GM12891 (cell line): ENCODE results near the gene NINJ2.
A peak's percentile ranks its signal among the peaks of the same experiment; 100 is the strongest.
"Not testable (repeated sequence)": the region's sequence is repeated elsewhere in the genome, so short reads cannot be mapped to it uniquely, and the experiment has no call there.

ENCODE experiments used
- DNase-seq: peaks from one replicate; pipeline ENCODE4 v3.0.0; 2011; ENCODE audit warnings: low spot score; ENCODE audit not compliant: insufficient read length
- FAIRE-seq: peaks from 2 replicates; lab custom pipeline; 2011; peaks lifted over from hg19 to GRCh38; lab: Jason Lieb, UNC
- PAX5 ChIP-seq: IDR thresholded peaks from 2 replicates; pipeline ENCODE4 v1.6.1; 2011; ENCODE audit warnings: low read length, moderate library complexity, mild to moderate bottlenecking; ENCODE audit not compliant: insufficient read depth, severe bottlenecking
- POLR2A ChIP-seq: IDR thresholded peaks from 2 replicates; pipeline ENCODE4 v1.6.1; 2011; ENCODE audit warnings: low read depth, low read length, control low read depth
- POLR2AphosphoS5 ChIP-seq: IDR thresholded peaks from 2 replicates; pipeline ENCODE4 v1.6.1; 2011; ENCODE audit warnings: low read depth, low read length, control low read depth
- POU2F2 ChIP-seq: IDR thresholded peaks from 2 replicates; pipeline ENCODE4 v1.6.1; 2011; ENCODE audit warnings: low read depth, mild to moderate bottlenecking, control low read depth, low read length, moderate library complexity
- SPI1 ChIP-seq: IDR thresholded peaks from 2 replicates; pipeline ENCODE4 v1.6.1; 2011; ENCODE audit warnings: low read depth, low read length, control low read depth
- TAF1 ChIP-seq: IDR thresholded peaks from 2 replicates; pipeline ENCODE4 v1.6.1; 2011; ENCODE audit warnings: low read depth, low read length, control low read depth

Gene NINJ2

GRCh38 chr12:643475-644302, 19.6 kb downstream of the NINJ2 start:
- DNase-seq (no peak), FAIRE-seq (peak; percentile 84)
- TF ChIP-seq POLR2A: no peak; the same call in 1 of the 2 replicates
- TF ChIP-seq POU2F2: 0 out of 2 replicates have a peak, but pooled peaks have one; percentile 9
- peak; percentile 4 for TF ChIP-seq POLR2AphosphoS5
- TF ChIP-seq TAF1: 0 out of 2 replicates have a peak, but pooled peaks have one; percentile 15
- TF ChIP-seq SPI1: peak; percentile 73
- TF ChIP-seq PAX5: no peak

- peak; percentile 80 for DNase-seq
- no peak for FAIRE-seq
- TF ChIP-seq POLR2A (no peak), TAF1 (peak; percentile 21; the same call in 1 of the 2 replicates), PAX5 (no peak), POU2F2 (peak; percentile 66; the same call in 1 of the 2 replicates), POLR2AphosphoS5 (peak; percentile 21)
Measured at GRCh38 chr12:642633-643474, 20.4 kb downstream of the NINJ2 start.

- FAIRE-seq, DNase-seq: not testable (repeated sequence)
Measured at GRCh38 chr12:641321-641720, 21.9 kb downstream of the NINJ2 start.

- DNase-seq (no peak), FAIRE-seq (no peak)
- TF ChIP-seq TAF1 (no peak), POLR2AphosphoS5 (no peak), POU2F2 (no peak), POLR2A (no peak), SPI1 (no peak), PAX5 (no peak)
Measured at GRCh38 chr12:640773-641172, 22.5 kb downstream of the NINJ2 start.

- DNase-seq (no peak), FAIRE-seq (no peak)
- TF ChIP-seq TAF1: no peak
- TF ChIP-seq PAX5: no peak
- no peak for TF ChIP-seq POU2F2
- no peak for TF ChIP-seq SPI1
- no peak for TF ChIP-seq POLR2AphosphoS5
- TF ChIP-seq POLR2A: no peak
Measured at GRCh38 chr12:639988-640387, 23.3 kb downstream of the NINJ2 start.

GRCh38 chr12:639566-639965, 23.7 kb downstream of the NINJ2 start:
- FAIRE-seq (peak; percentile 88), DNase-seq (peak; percentile 29)
- TF ChIP-seq POU2F2: no peak
- TF ChIP-seq TAF1: no peak
- no peak for TF ChIP-seq SPI1
- TF ChIP-seq POLR2A: no peak
- TF ChIP-seq PAX5: no peak
- TF ChIP-seq POLR2AphosphoS5: no peak

- FAIRE-seq (peak; percentile 23), DNase-seq (no peak)
- no peak for TF ChIP-seq SPI1
- TF ChIP-seq POU2F2: no peak
- TF ChIP-seq POLR2AphosphoS5: no peak
- TF ChIP-seq PAX5: no peak
- TF ChIP-seq TAF1: no peak
- no peak for TF ChIP-seq POLR2A
Measured at GRCh38 chr12:638953-639557, 24.2 kb downstream of the NINJ2 start.

GRCh38 chr12:636632-637031, 26.6 kb downstream of the NINJ2 start:
- TF ChIP-seq POLR2AphosphoS5 (no peak), SPI1 (peak; percentile 87)
- FAIRE-seq (no peak), DNase-seq (no peak)

- DNase-seq (no peak), FAIRE-seq (no peak)
- TF ChIP-seq POLR2AphosphoS5 (no peak), TAF1 (no peak), PAX5 (no peak), POU2F2 (no peak), POLR2A (no peak), SPI1 (no peak)
Measured at GRCh38 chr12:633731-634130, 29.5 kb downstream of the NINJ2 start.

GRCh38 chr12:632102-632696, 31.0 kb downstream of the NINJ2 start:
- DNase-seq: no peak
- peak; percentile 85 for FAIRE-seq
- TF ChIP-seq POLR2AphosphoS5: no peak
- TF ChIP-seq TAF1: no peak
- TF ChIP-seq PAX5: no peak
- no peak for TF ChIP-seq SPI1
- TF ChIP-seq POLR2A: no peak
- TF ChIP-seq POU2F2: no peak
